GM19372 (cell line): ENCODE results near the gene OTOGL.

ENCODE experiments used
- ATAC-seq: cut with Tn5 transposase; IDR thresholded peaks from one replicate; pipeline ENCODE4 v1.9.1; 2021; ENCODE audit warnings: mild to moderate bottlenecking, low read depth, moderate library complexity; ENCODE audit not compliant: unreplicated experiment

The OTOGL gene

DNA sequence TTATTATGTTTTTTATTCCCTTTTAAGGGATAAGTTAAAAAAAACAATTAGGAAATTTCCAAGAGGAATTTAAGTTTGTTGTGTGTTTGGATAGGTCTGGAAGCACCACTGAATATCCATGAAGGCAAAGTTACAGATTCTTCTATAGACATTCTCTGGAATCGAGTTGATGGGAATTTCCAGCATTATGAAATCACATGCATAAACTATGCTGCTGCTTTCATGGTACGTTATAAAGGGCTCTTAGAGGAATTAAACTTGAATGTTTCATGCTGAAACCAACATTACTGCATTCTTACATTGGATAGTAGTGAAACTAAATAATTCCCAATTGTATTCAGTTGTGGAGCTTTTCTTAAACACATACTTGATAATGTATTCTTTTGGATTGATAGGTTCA is 323.2 kb downstream of the OTOGL start:
- ATAC-seq = no peak
